K562 (cell line): ENCODE results near the gene SEPHS2. TPM values are rescaled to one million over a fixed set of nuclear protein-coding genes. Genes with fewer than 3 reads are reported as not detected.

ENCODE experiments used
- BCLAF1 ChIP-seq, 2 experiments: fragments of 450-650 bp in 1 of 2; IDR thresholded peaks; 2 replicates each; pipeline ENCODE4 v1.6.1; 2011 to 2017; ENCODE audit warnings: low read depth in 2 of 2, antibody characterized with exemption in 1 of 2, borderline replicate concordance in 1 of 2, low read length in 1 of 2, mild to moderate bottlenecking in 1 of 2, mixed read lengths in 1 of 2; ENCODE audit not compliant: control insufficient read depth in 1 of 2
- BRD4 ChIP-seq: fragments of 200-600 bp; sonication (generic); IDR thresholded peaks from 2 replicates; pipeline ENCODE4 v1.6.1; 2017; ENCODE audit warnings: inconsistent platforms
- CHCHD3 ChIP-seq: fragments of 250-450 bp; sonication (Bioruptor Pico); IDR thresholded peaks from 2 replicates; pipeline ENCODE4 v2.1.2; 2022; ENCODE audit warnings: mild to moderate bottlenecking
- CLOCK ChIP-seq: fragments of 250-450 bp; sonication (Bioruptor Pico); IDR thresholded peaks from 2 replicates; pipeline ENCODE4 v1.4.0; 2020; ENCODE audit warnings: mild to moderate bottlenecking, moderate library complexity, borderline replicate concordance
- CTCF ChIP-seq, 3 experiments: IDR thresholded peaks in 2 of 3; conservative IDR thresholded peaks in 1 of 3; 2 replicates each; pipeline ENCODE4 v1.5.1; 2011 to 2012; ENCODE audit warnings: low read length in 3 of 3, mild to moderate bottlenecking in 3 of 3, control low read depth in 2 of 3, improper control_type of control experiment in 1 of 3, inconsistent platforms in 1 of 3, low read depth in 1 of 3, mixed read lengths in 1 of 3, moderate library complexity in 1 of 3; ENCODE audit not compliant: insufficient read depth in 2 of 3
- ELF4 ChIP-seq: fragments of 450-650 bp; formaldehyde crosslinking; IDR thresholded peaks from 2 replicates; pipeline ENCODE4 v1.4.0; 2022; ENCODE audit warnings: missing genetic modification characterization
- FOSL1 ChIP-seq: fragments of 200-800 bp; sonication (Bioruptor generic); conservative IDR thresholded peaks from 2 replicates; pipeline ENCODE4 v1.6.1; 2016; ENCODE audit warnings: missing genetic modification characterization, missing compliant biosample characterization
- HDAC6 ChIP-seq: IDR thresholded peaks from 2 replicates; pipeline ENCODE4 v1.6.1; 2012; ENCODE audit warnings: low read depth, mild to moderate bottlenecking, control low read depth, inconsistent platforms, low read length, moderate library complexity
- KHSRP ChIP-seq: fragments of 450-650 bp; IDR thresholded peaks from 2 replicates; pipeline ENCODE4 v1.6.1; 2017
- MTA1 ChIP-seq: fragments of 450-650 bp; IDR thresholded peaks from 2 replicates; pipeline ENCODE4 v1.6.1; 2017; ENCODE audit warnings: borderline replicate concordance
- NELFE ChIP-seq: IDR thresholded peaks from 2 replicates; pipeline ENCODE4 v1.6.1; 2011; ENCODE audit warnings: mild to moderate bottlenecking; ENCODE audit not compliant: insufficient read depth, insufficient read length
- PRPF4 ChIP-seq: fragments of 200-400 bp; formaldehyde crosslinking; IDR thresholded peaks from one replicate; pipeline ENCODE4 v1.6.1; 2017; ENCODE audit warnings: low read length, low read depth, mild to moderate bottlenecking; ENCODE audit not compliant: insufficient read depth, poor library complexity, severe bottlenecking
- RFX1 ChIP-seq: fragments of 450-650 bp; IDR thresholded peaks from 2 replicates; pipeline ENCODE4 v1.6.1; 2016; ENCODE audit warnings: mild to moderate bottlenecking, moderate library complexity
- SMARCA4 ChIP-seq: fragments of 450-650 bp; IDR thresholded peaks from 2 replicates; pipeline ENCODE4 v1.6.1; 2016
- SRSF1 ChIP-seq: fragments of 200-400 bp; formaldehyde crosslinking; IDR thresholded peaks from 2 replicates; pipeline ENCODE4 v1.6.1; 2017; ENCODE audit warnings: mild to moderate bottlenecking, low read depth, low read length, moderate library complexity
- ZBTB49 ChIP-seq: sonication (generic); formaldehyde crosslinking; IDR thresholded peaks from 2 replicates; pipeline ENCODE4 v1.8.0; 2022; ENCODE audit warnings: missing genetic modification reagents, mild to moderate bottlenecking, borderline replicate concordance
- ZNF57 ChIP-seq: fragments of 450-650 bp; formaldehyde crosslinking; IDR thresholded peaks from 2 replicates; pipeline ENCODE4 v1.4.0; 2020; ENCODE audit warnings: mild to moderate bottlenecking, moderate library complexity
- polyA plus RNA-seq, 8 experiments: library from polyadenylated mRNA; depleted of rRNA in 4 of 8; stranded (reverse) in 5 of 8; unstranded in 3 of 8; fragments of >200 nt; fragmentation: Nextera tagmentation in 2 of 8; fragmentation: Illumina TruSeq in 1 of 8; extraction: Ambion mirVana in 2 of 8; extraction: Trizol in 1 of 8; gene quantifications; 2 replicates each; pipeline versions ENCODE4 v1.2.1 to v1.2.3, GENCODE V29; 2011 to 2014; ENCODE audit warnings: inconsistent platforms in 1 of 8, missing spikeins in 1 of 8
- total RNA-seq, 7 experiments: library from RNA; depleted of rRNA in 6 of 7; stranded (reverse); fragments of >200 nt in 6 of 7; fragmentation: Illumina TruSeq in 2 of 7; extraction: Trizol in 2 of 7; gene quantifications; 2 replicates each; pipeline versions ENCODE4 v1.2.1 to v1.2.3, GENCODE V29; 2011 to 2021; ENCODE audit warnings: low replicate concordance in 1 of 7

SEPHS2 gene
- total and polyA plus RNA-seq, 9 of the 15 experiments (the other 6 are each of a cell fraction or from before 2014, with no cell fraction given) = 20.9 to 90.6 (median 43.4) TPM

- TF ChIP-seq FOSL1 (tag) (peak; percentile 44; the same call in 1 of the 2 replicates), ZBTB49 (CRISPR knock-in tag) (no peak), PRPF4 (peak; percentile 87), BRD4 (no peak; the same call in 1 of the 2 replicates), BCLAF1 (IDR thresholded peaks at IDR 0.05; ENCODE audit: borderline replicate concordance in 1 of 2, control insufficient read depth in 1 of 2, low read depth in 2 of 2, low read length in 1 of 2) (no peak), HDAC6 (no peak), SMARCA4 (peak; percentile 52), CHCHD3 (CRISPR knock-in tag) (peak; percentile 46; the same call in 1 of the 2 replicates), ZNF57 (0 out of 2 replicates have a peak, but pooled peaks have one; percentile 30), SRSF1 (no peak), RFX1 (no peak), CTCF (IDR thresholded peaks at IDR 0.05 in 2 of 3, conservative IDR thresholded peaks at IDR 0.05 in 1 of 3; ENCODE audit: insufficient read depth in 2 of 3, low read depth in 1 of 3, low read length in 3 of 3) (peak in 2 of 3 experiments; percentile 61 to 70; a peak in 5 of 6 replicates), MTA1 (no peak), ELF4 (CRISPR knock-in tag) (no peak; the same call in 1 of the 2 replicates), CLOCK (CRISPR knock-in tag) (no peak), KHSRP (no peak), NELFE (peak; percentile 55)
Observed at GRCh38 chr16:30445408-30446202, at the start of gene SEPHS2 (continued).
